ENCODE results near the gene KRTAP2-3.
"Not testable (repeated sequence)": the region's sequence is repeated elsewhere in the genome, so short reads cannot be mapped to it uniquely, and the experiment has no call there.

KRTAP2-3 gene

DNA sequence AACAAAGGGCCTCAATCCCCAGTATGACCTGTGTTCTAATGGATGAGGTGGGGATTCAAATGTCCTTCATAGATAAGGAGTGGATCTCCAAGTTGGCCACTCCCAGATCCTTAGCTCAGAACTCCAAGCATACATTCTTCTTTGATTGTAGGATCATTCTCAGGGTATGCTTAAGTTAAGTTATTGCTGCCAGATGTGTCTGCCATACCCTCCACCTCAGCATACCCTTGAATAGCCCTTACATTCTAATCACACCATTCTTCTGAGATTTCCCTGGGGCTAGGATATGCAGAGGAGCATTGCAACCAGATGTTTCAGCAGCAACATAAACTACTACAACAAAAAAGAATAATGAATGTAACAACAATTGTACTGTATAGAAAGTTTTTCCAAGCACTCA, 7.4 kb upstream of the KRTAP2-3 start:
- DNase-seq (ENCODE audit: low read depth, low spot score), result no peak

DNA sequence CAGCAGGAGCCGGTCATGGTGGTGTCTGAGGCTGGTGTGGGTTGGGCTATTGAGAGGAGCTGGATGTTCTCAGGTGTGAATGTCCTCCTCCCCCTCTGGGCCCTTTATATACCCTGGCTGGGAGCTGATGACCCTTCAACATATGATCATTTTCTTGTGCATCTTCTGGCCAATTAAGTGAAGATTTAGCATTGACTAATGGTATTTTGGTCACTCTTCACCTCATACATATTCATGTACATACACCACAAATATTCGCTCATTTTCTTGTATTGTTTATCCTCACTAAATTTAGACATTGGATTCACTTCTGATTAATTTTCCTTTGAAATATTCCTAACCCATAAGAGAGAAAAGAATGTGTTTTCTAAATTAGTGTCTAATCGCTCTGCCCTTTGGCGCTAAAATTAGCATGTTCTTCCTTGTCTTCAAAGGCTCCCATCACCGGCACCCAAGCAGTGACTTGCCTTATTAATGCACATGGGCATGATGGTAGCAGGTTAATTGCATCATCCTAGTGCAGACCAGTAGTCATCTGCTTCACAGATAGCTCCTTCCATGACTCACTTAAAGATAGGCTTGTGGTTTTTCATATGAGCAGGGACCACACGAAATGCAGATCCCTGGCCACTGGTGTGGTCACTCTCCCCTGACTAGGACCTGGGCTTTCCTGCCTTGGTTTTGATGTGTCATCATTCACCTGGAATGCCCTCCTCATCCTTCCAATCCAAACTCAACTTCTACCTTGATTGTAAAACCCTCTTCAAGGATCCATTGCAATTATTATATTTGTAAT, 6.1 kb upstream of the KRTAP2-3 start, which contains the start of gene KRTAP2-4:
TSS of gene KRTAP2-4 (minus strand) at position 51 of the 796 bp plus-strand sequence. CDS start at position 17, 34 bp downstream.
- no peak for DNase-seq (ENCODE audit: low read depth, low spot score)

DNA sequence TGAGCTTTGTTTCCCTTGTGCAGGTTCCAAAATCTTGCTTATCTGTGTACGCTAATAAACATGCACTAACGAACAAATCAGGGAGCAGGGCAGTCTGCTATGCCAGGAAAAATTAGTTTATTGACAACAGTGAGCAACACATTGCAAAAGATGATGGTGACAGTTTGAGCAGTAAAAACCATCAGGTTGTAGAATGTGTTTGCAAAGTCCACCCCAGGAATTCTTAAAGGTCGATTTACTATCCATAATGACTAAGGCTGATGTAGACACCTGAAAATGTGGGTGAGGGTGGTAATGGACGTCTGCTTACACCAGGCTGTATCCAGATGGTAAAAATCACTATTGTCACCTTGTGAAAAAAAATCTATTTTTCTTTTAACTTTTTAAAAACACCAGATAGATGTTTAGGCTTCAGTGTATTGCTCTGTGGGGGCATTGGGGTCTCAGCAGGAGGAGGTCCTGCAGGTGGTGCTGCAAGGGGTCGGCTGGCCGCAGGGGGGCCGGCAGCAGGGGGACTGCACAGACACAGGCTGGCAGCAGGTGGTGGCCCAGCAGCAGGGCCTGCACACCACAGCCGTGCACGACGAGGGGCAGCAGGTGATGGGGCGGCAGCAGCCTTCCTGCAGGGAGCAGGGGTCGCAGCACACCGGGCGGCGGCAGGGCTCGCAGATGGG, 5.2 kb upstream of the KRTAP2-3 start:
- not testable (repeated sequence) for DNase-seq (ENCODE audit: low read depth, low spot score)

DNA sequence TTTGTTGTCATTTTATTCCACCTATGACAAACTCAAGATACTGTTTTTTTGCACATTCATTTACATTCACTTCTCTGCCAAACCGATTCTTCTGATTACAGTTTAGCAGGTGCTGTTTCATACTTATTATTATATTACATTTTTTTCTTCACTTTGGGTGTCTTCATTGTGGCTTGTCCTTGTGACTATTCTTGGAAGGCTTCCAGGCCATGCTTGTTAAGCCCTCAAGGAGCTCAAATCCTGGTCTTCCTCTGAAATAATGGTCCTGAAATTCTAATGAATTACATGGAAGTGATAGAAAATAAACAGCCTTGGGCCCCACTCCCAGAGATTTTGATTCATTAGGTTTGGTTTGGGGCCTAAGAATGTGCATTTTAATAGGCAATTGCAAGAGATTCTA, 4.4 kb upstream of the KRTAP2-3 start:
- no peak for DNase-seq (ENCODE audit: low read depth, low spot score)

DNA sequence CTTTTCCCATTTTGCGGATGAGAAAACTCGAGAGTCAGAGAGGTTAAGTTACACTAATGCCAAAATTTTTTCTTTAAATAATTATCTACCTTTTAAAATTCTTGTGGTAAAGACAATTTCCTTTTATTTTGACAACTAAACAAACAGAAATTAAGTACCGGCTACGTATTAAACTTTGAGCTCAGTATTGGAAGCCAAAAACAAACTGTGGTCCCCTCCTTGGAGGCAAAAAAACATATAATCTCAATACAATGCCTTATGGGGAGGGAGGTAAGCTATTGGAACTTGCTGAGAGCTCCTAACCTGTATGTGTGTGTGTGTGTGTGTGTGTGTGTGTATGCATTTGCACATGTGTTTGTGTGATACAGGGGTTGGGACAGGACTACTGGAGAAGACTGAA, 3.5 kb upstream of the KRTAP2-3 start:
- DNase-seq (ENCODE audit: low read depth, low spot score), result no peak

DNA sequence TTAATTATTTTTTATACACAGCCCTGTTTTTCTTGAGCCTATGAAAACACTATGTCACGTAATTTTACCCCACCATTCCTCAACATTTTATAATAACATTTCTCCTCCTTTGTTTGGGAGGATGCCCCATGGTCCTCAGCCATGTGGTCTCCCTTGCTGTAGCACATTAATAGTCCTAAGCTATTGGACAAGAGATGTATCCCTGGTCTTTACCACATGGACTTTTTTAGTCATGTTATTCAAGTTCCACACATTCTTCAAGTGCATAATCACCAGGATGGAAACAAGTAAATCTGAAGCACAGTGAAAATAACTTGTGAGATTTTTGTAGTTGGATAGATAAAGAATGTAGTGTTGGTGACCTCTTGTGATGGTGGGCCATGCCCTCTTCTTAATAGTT, 2.0 kb upstream of the KRTAP2-3 start:
- no peak for DNase-seq (ENCODE audit: low read depth, low spot score)

DNA sequence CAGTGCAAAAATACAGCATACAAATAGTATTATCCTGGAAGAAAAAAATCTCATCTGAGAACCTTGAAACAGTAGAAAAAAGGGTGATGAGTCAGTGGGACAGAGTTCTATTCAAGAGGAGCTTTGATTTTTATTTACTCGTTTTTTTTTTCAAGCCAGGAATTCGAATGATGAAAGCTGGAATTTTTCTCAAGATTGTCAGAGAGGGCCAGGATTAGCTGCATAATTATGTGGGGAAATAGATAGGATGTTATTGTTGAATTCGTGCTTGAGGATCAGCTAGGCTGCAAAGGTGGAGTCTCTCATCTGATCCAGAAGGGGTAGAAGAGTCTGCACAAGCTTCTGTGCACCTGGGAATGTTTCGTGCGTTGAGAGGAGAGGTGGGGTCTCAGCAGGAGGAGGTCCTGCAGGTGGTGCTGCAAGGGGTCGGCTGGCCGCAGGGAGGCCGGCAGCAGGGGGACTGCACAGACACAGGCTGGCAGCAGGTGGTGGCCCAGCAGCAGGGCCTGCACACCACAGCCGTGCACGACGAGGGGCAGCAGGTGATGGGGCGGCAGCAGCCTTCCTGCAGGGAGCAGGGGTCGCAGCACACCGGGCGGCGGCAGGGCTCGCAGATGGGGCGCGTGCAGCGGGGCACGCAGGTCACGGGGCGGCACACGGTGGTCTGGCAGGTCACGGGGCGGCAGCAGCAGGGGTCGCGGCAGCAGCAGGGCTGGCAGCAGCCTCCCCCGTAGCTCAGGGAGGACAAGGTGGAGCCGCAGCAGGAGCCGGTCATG, 450 bp downstream of the KRTAP2-3 start:
- DNase-seq (ENCODE audit: low read depth, low spot score), result not testable (repeated sequence)

DNA sequence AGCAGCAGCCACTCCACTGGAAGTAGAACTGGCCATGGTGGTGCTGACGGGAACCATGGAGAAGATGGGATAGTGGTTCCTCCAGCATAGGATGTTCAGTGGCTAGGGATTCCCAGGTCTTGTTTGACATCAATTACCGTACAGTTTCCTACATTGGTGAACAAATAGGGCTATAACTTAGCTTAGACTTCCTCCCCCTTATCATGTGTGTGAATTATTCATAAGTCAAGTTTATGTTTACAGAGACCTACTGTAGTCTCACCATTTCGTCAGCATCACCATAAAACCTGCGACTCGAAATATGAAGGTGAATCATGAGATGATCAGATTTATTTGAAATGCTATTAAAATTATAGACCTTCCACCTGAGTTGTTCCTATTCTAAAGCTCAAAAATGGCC, 1.2 kb downstream of the KRTAP2-3 start:
- DNase-seq (ENCODE audit: low read depth, low spot score), result no peak

DNA sequence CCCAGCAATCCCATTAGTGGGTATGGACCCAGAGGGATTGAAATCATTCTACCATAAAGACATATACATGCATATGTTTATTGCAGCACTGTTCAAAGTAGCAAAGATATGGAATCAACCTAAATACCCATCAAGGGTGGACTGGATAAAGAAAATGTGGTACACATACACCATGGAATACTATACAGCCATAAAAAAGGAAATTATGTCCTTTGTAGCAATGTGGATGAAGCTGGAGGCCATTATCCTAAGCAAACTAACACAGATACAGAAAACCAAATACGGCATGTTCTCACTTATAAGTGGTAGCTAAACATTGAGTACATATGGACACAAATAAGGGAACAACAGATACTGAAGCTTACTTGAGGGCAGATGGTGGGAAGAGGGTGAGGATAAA, 2.4 kb downstream of the KRTAP2-3 start:
- no peak for DNase-seq (ENCODE audit: low read depth, low spot score)

DNA sequence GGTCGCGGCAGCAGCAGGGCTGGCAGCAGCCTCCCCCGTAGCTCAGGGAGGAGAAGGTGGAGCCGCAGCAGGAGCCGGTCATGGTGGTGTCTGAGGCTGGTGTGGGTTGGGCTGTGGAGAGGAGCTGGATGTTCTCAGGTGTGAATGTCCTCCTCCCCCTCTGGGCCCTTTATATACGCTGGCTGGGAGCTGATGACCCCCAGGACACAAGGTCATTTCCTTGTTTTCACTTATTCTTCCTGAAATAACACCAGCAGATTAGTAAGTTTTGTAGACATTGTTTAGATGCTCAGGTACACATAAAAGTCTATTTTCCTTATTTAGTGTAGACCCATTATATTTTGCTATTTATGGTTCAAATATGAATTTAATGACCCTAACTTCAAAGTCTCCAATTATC, 4.8 kb downstream of the KRTAP2-3 start, which contains the start of gene KRTAP2-2:
TSS of gene KRTAP2-2 (minus strand) at position 101 of the 400 bp plus-strand sequence. CDS start at position 82, 19 bp downstream.
- DNase-seq (ENCODE audit: low read depth, low spot score), result not testable (repeated sequence)

DNA sequence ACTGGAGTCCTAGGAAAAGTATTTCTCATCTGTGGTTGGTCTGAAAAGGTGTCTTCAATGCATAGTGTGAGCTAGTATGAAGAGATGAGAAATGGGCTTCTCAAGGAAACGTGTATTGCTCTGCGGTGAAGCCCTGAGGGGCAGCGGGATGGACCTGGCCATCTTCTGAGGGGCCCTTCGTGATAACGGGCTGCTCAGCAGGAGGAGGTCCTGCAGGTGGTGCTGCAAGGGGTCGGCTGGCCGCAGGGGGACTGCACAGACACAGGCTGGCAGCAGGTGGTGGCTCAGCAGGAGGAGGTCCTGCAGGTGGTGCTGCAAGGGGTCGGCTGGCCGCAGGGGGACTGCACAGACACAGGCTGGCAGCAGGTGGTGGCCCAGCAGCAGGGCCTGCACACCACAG, 5.4 kb downstream of the KRTAP2-3 start:
- not testable (repeated sequence) for DNase-seq (ENCODE audit: low read depth, low spot score)

DNA sequence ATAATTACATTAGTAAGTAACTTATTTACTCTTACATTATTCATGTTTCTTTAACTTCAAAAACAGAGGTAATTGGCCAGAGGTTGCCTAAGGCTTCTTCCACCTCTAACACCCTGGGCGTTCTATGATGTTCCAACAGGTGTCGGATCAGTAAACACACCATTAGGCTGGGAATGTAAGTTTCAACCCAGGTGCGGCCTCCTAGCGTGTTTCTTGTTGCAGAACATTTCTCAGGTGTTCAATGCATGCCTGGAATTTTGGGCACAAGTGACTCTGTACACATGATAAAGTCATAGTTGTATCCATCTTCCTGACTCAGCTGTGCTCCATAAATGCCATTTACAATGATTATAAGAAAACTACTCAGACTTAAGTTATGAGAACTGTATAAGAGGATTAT, 5.9 kb downstream of the KRTAP2-3 start:
- DNase-seq (ENCODE audit: low read depth, low spot score), result no peak

DNA sequence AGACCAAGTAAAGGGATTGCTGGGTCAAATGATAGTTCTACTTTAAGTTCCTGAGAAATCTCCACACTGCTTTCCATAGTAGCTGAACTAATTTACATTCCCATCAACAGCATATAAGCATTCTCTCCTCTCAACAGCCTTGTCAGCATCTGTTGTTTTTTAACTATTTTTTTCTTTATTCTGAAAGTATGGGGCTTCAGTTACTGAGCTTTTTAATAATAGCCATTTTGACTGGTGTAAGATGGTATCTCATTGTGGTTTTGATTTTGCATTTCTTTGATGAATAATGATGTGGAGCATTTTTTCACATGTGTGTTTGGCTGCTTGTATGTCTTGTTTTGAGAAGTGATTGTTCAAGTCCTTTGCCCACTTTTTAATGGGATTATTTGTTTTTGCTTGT, 7.3 kb downstream of the KRTAP2-3 start:
- DNase-seq (ENCODE audit: low read depth, low spot score), result no peak

DNA sequence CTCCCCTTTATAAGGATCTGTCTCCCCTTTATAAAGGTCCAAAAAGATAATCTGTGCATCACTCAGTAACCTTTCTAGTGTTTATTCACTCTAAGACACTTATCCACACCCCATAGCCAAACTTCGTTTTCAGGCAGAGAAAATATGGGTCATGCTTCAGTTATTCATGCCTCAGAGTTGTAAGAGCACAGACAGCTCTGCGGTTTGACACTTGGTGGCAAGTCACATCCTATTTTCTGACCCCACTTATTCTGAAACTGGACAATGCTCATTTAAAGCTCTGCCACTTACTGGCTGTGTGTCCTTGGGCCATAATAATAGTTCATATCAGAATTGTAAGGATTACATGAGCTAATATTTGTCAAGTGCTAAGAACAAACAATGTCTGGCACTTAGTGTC, 10.8 kb downstream of the KRTAP2-3 start:
- no peak for DNase-seq (ENCODE audit: low read depth, low spot score)

DNA sequence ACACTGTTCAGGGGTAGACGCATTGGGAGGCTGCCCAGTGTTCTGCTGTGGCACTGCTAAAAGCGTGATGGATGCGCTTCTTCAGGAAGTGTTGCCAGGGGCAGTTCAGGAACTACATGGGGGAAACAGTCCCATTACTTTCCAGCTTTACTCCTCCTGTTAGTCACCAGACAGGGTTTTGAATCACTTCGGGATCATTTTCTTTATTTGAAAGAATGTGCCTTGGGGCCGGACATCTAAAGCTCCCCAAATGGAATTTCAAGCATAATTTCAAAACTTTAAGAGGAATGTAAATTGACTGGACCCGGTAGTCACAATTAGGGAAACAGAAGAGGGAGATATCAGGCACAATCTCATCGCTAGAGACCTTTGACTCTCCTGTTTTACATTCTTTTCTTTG, 11.5 kb downstream of the KRTAP2-3 start:
- DNase-seq (ENCODE audit: low read depth, low spot score), result no peak

DNA sequence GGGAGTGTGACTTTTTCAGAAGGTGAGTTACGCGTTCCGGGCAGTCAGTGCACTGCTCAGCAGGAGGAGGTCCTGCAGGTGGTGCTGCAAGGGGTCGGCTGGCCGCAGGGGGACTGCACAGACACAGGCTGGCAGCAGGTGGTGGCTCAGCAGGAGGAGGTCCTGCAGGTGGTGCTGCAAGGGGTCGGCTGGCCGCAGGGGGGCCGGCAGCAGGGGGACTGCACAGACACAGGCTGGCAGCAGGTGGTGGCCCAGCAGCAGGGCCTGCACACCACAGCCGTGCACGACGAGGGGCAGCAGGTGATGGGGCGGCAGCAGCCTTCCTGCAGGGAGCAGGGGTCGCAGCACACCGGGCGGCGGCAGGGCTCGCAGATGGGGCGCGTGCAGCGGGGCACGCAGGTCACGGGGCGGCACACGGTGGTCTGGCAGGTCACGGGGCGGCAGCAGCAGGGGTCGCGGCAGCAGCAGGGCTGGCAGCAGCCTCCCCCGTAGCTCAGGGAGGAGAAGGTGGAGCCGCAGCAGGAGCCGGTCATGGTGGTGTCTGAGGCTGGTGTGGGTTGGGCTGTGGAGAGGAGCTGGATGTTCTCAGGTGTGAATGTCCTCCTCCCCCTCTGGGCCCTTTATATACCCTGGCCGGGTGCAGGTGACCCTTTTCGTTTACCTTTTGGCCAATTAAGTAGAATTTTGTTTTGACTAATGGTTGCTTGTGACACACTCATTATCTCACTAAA, 13.0 kb downstream of the KRTAP2-3 start, which contains the start of gene KRTAP2-1:
TSS of gene KRTAP2-1 (minus strand) at position 582 of the 731 bp plus-strand sequence. CDS start at position 533, 49 bp downstream.
- DNase-seq (ENCODE audit: low read depth, low spot score), result not testable (repeated sequence)

DNA sequence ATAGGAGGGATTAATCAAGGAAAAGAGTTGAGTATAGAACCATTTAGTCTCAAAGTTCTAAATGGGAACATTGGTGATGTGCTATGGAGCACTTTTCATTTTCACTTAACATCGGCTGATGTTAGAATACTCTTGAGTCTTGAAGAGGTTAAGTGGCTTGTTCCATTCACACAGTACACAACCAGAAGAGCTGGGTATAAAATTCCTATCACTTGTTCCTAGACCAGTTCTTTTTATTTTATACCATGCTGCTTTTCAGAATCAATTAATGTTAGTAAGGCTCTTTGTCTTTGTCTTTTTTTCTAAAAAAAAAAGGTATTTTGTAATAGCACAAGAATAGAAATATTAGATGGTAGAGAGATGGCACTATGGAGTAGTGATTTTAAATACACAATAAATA, 17.0 kb downstream of the KRTAP2-3 start:
- no peak for DNase-seq (ENCODE audit: low read depth, low spot score)

DNA sequence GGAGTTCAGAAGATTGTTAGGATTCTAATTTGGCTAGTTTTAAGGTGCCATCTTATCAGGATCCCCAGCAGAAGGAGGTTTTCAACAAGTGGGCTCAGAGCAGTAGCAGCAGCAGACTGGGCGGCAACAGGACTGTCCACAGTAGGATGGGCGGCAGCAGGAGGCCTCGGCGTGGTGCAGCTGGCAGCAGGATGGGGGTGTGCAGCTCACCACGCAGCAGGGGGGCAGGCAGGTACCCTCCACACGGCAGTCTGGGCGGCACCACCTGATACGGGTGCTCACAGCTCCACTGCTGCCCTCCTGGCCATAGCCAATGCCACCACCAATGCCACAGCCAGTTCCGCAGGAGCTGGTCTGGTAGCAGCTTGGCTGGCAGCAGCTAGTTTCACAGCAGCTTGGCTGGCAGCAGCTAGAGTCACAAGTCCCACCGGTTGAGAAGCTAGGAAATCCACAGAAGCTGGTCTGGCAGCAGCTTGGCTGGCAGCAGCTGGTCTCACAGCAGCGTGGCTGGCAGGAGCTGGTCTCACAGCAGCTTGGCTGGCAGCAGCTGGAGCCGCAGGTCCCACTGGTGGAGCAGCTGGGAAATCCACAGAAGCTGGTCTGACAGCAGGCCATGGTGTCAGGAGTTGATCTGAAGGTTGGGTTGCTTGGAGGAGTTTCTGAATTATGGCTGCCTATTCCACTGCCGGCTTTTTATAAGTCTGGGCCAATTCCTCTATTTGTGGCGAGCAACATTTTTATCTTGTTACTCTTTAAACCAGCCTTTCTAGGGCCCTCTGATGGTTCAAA, 18.9 kb downstream of the KRTAP2-3 start, which contains the start of gene KRTAP1-1:
TSS of gene KRTAP1-1 (minus strand) at position 668 of the 789 bp plus-strand sequence. CDS start at position 615, 53 bp downstream.
- DNase-seq (ENCODE audit: low read depth, low spot score), result not testable (repeated sequence)

DNA sequence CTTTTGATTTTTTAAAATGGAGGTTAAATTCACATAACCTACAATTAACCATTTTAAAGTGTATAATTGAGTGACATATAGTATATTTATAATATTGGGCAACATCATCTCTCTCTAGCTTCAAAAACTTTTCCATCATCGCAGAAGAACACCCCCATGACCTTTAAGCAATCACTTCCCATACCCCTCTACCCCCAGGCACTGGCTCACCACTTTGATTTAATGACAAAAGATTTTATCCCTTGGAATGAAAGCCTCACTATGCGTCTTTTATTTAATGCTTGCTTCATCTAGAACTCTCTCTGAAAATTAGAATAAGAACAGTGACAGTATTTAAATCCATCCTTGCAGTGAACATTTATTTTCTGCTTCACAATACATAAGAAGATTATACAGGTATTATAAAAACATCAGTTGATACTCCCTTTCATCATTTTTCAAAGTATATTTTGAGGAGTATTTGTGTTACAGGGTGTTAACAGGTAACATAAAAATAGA, 22.0 kb downstream of the KRTAP2-3 start:
- DNase-seq (ENCODE audit: low read depth, low spot score), result no peak

DNA sequence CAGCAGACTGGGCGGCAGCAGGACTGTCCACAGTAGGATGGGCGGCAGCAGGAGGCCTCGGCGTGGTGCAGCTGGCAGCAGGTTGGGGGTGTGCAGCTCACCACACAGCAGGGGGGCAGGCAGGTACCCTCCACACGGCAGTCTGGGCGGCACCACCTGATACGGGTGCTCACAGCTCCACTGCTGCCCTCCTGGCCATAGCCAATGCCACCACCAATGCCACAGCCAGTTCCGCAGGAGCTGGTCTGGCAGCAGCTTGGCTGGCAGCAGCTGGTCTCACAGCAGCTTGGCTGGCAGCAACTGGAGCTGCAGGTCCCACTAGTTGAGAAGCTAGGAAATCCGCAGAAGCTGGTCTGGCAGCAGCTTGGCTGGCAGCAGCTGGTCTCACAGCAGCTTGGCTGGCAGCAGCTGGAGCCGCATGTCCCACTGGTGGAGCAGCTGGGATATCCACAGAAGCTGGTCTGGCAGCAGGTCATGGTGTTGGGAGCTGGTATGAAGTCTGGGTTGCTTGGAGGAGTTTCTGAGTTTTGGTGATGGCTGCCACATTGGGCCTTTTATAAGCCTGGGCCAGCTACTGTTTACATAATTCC, 25.5 kb downstream of the KRTAP2-3 start, which contains the start of gene KRTAP1-3:
TSS of gene KRTAP1-3 (minus strand) at position 529 of the 590 bp plus-strand sequence. CDS start at position 476, 53 bp downstream.
- not testable (repeated sequence) for DNase-seq (ENCODE audit: low read depth, low spot score)

Data from smooth muscle cell of the brain vasculature (primary cell).